B cell (primary cell): ENCODE measurements around the gene DYRK1A. TPM values are rescaled to one million over a fixed set of nuclear protein-coding genes. Genes with fewer than 3 reads are reported as not detected.

Source experiments
- ATAC-seq: fragments of 200-7000 bp; cut with Tn5 transposase; one replicate; pipeline ENCODE4 v1.10.0; 2021; ENCODE audit warnings: low read depth, mild to moderate bottlenecking, moderate number of reproducible peaks, moderate library complexity
- CTCF ChIA-PET: fragments of 350-600 bp; sonication (Branson Sonifier 250); formaldehyde crosslinking; loops from one replicate; lab custom pipeline; 2021; ENCODE audit warnings: antibody characterized with exemption, inconsistent platforms; lab: Charles Lee
- POLR2A ChIA-PET: fragments of 350-600 bp; sonication (Branson Sonifier 250); formaldehyde crosslinking; loops from one replicate; lab custom pipeline; 2021; ENCODE audit warnings: antibody characterized with exemption; lab: Charles Lee
- DNase-seq: peaks from one replicate; pipeline ENCODE4 v3.0.0; 2013
- H2AFZ ChIP-seq: 2 replicates; pipeline ENCODE4 v1.6.1; 2012; ENCODE audit warnings: mild to moderate bottlenecking, low read depth, low read length; ENCODE audit not compliant: insufficient read depth, poor library complexity, severe bottlenecking
- H3K27ac ChIP-seq, 2 donors: 1 replicate in 1 of 2; 2 replicates in 1 of 2; pipeline ENCODE4 v1.5.1; 2012 to 2013; ENCODE audit warnings: low read length in 2 of 2, mild to moderate bottlenecking in 2 of 2, moderate library complexity in 1 of 2
- H3K27me3 ChIP-seq, 4 experiments: fragments of 200-600 bp in 1 of 4; sonication (generic) in 1 of 4; replicated peaks in 1 of 4; 1 replicate in 2 of 4; 2 replicates in 2 of 4; pipeline versions ENCODE4 v1.6.1 to v1.7.0; 2013 to 2016; ENCODE audit warnings: low read length in 3 of 4, mild to moderate bottlenecking in 2 of 4, mixed read lengths in 1 of 4, moderate library complexity in 1 of 4; ENCODE audit not compliant: insufficient read depth in 4 of 4, control insufficient read depth in 3 of 4; ENCODE audit errors: control extremely low read depth in 1 of 4
- H3K36me3 ChIP-seq, 2 experiments: replicated peaks in 1 of 2; 1 replicate in 1 of 2; 2 replicates in 1 of 2; pipeline versions ENCODE4 v1.6.1 to v1.7.1; 2013; ENCODE audit warnings: low read length in 1 of 2; ENCODE audit not compliant: insufficient read depth in 2 of 2, control insufficient read depth in 1 of 2; ENCODE audit errors: control extremely low read depth in 1 of 2, extremely low read depth in 1 of 2
- H3K4me1 ChIP-seq, 2 donors: fragments of 200-600 bp in 1 of 2; sonication (generic) in 1 of 2; 1 replicate in 1 of 2; 2 replicates in 1 of 2; pipeline versions ENCODE4 v1.5.1 to v1.6.1; 2013 to 2017; ENCODE audit warnings: low read length in 2 of 2; ENCODE audit not compliant: control insufficient read depth in 2 of 2, insufficient read depth in 2 of 2
- H3K4me2 ChIP-seq: replicated peaks from 2 replicates; pipeline ENCODE3; 2012; ENCODE audit warnings: mild to moderate bottlenecking, low read depth, low read length; ENCODE audit not compliant: poor library complexity, severe bottlenecking
- H3K4me3 ChIP-seq, 5 experiments: fragments of 200-600 bp in 1 of 5; sonication (generic) in 1 of 5; 1 replicate in 3 of 5; 2 replicates in 2 of 5; pipeline versions ENCODE4 v1.5.1 to v1.7.0; 2011 to 2016; ENCODE audit warnings: low read length in 4 of 5, mild to moderate bottlenecking in 4 of 5, low read depth in 2 of 5, control low read depth in 1 of 5, moderate library complexity in 1 of 5; ENCODE audit not compliant: insufficient read depth in 1 of 5; ENCODE audit errors: control extremely low read depth in 1 of 5, extremely low read depth in 1 of 5
- H3K79me2 ChIP-seq: fragments of 200-600 bp; sonication (generic); one replicate; pipeline ENCODE4 v1.6.0; 2016; ENCODE audit warnings: low read length; ENCODE audit not compliant: control insufficient read depth, insufficient read depth
- H3K9ac ChIP-seq: fragments of 200-600 bp; sonication (generic); 2 replicates; pipeline ENCODE4 v1.6.1; 2017; ENCODE audit warnings: mild to moderate bottlenecking, low read length, moderate library complexity
- H3K9me3 ChIP-seq, 3 donors: one replicate each; pipeline versions ENCODE4 v1.6.1 to v1.7.1; 2013; ENCODE audit warnings: low read length in 2 of 3; ENCODE audit not compliant: control insufficient read depth in 2 of 3, insufficient read depth in 1 of 3; ENCODE audit errors: control extremely low read depth in 1 of 3
- H4K20me1 ChIP-seq: 2 replicates; pipeline ENCODE4 v1.6.0; 2012; ENCODE audit warnings: mild to moderate bottlenecking, low read length; ENCODE audit not compliant: insufficient read depth, control insufficient read depth, poor library complexity, severe bottlenecking
- H3K27ac Mint-ChIP-seq: one replicate; pipeline ENCODE4 v1.8.0; 2021; ENCODE audit warnings: mixed read lengths
- H3K27me3 Mint-ChIP-seq: one replicate; pipeline ENCODE4 v1.8.0; 2021; ENCODE audit warnings: mixed read lengths
- H3K4me1 Mint-ChIP-seq: one replicate; pipeline ENCODE4 v1.8.0; 2021; ENCODE audit warnings: mixed read lengths
- H3K4me3 Mint-ChIP-seq: one replicate; pipeline ENCODE4 v1.8.0; 2021; ENCODE audit warnings: mixed read lengths
- H3K9me3 Mint-ChIP-seq: one replicate; pipeline ENCODE4 v1.8.0; 2022; ENCODE audit warnings: mixed read lengths; ENCODE audit not compliant: insufficient read depth
- CTCF ChIP-seq: fragments of 200-600 bp; IDR thresholded peaks from one replicate; pipeline ENCODE4 v1.8.0; 2022; ENCODE audit warnings: antibody characterized with exemption, mild to moderate bottlenecking
- EZH2 ChIP-seq: IDR thresholded peaks from 2 replicates; pipeline ENCODE4 v1.6.1; 2012; ENCODE audit warnings: borderline replicate concordance, low read depth, mild to moderate bottlenecking, moderate library complexity, low read length; ENCODE audit not compliant: insufficient read depth, poor library complexity, severe bottlenecking
- WGBS: methylation state at CpG from one replicate; pipeline ENCODE4 v1.1.5; 2013; ENCODE audit warnings: missing lambda C conversion rate; ENCODE audit not compliant: insufficient coverage; 5-methylcytosine and 5-hydroxymethylcytosine counted together
- intact Hi-C: fragments of 100-400 bp; cut with micrococcal nuclease; formaldehyde crosslinking; loops from one replicate; pipeline ENCODE4 v1.10.0; 2022
- polyA plus RNA-seq: library from polyadenylated mRNA; depleted of rRNA; stranded (reverse); fragments of >200 nt; gene quantifications from 2 replicates; pipeline ENCODE4 v1.2.3, GENCODE V29; 2012
- total RNA-seq, 2 donors: library from RNA; stranded (reverse); fragments of 120-200 nt in 1 of 2; gene quantifications; 1 replicate in 1 of 2; 2 replicates in 1 of 2; pipeline versions ENCODE4 v1.2.3 to v1.2.4, GENCODE V29; 2013 to 2022

Gene DYRK1A
- total and polyA plus RNA-seq, 2 donors (not counting 1 experiment from before 2014, with no cell fraction given) = 46.6 to 147 TPM

- WGBS = 100% methylated on average over 1 of the region's 3 CpGs
- intact Hi-C loops = no loop called here
- no peaks in the 10 kb centered on the region for H3K9me3 Mint-ChIP-seq
Observed at GRCh38 chr21:37425001-37425400, 58.4 kb downstream of the DYRK1A start.

DNA sequence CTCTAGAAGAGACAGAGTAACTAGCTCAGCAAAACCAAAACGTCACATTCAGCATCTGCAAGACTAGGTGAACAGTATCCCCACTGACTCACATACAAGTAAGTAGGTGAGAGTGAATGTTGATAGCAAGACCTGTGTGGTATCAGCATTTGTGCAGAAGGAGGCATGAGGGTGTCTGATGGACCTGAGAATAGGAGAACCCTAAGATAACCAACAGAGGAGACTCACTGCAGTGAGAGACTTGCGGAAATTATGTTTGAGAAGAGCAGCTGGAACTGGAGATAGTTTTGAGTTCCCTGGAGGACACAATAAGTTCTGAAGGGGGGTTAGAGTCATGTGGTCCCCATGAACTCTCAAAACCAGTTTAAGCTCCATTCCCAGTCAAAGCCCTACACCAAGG lies 59.1 kb downstream of the DYRK1A start:
- Mint-ChIP-seq H3K9me3 (no peaks in the 10 kb centered on the region), H3K4me3 (no peak overlapping the region), H3K4me1 (peaks cover 41% of the 10 kb centered on the region), H3K27ac (no peak overlapping the region), H3K27me3 (no peaks in the 10 kb centered on the region)
- no peak overlapping the region for H3K4me3 ChIP-seq
- WGBS = 100% methylated on average over 1 of the region's 2 CpGs
- intact Hi-C loops = no loop called here
- POLR2A ChIA-PET = no interaction called here
- H3K36me3 ChIP-seq = peaks cover 29 to 34% of the 10 kb centered on the region in 2 experiments
- H3K4me2 ChIP-seq = no peak overlapping the region
- H3K9ac ChIP-seq = no peak overlapping the region
- TF ChIP-seq EZH2 (no peak), CTCF (no peak)
- H2AFZ ChIP-seq = no peak overlapping the region
- DNase-seq = no peak
- H3K9me3 ChIP-seq = peaks cover 0 to 1% (median 0%) of the 10 kb centered on the region in 3 donors
- H3K27me3 ChIP-seq = no peaks in the 10 kb centered on the region
- H3K27ac ChIP-seq = no peak overlapping the region
- H4K20me1 ChIP-seq = peaks cover 80% of the 10 kb centered on the region
- CTCF ChIA-PET = no interaction called here
- H3K4me1 ChIP-seq = peaks cover 6% of the 10 kb centered on the region in 2 donors
- peaks cover 95% of the 10 kb centered on the region for H3K79me2 ChIP-seq
- ATAC-seq = no peak

More at GRCh38 chr21:37425001-37425400, 58.4 kb downstream of the DYRK1A start:
- no peaks in the 10 kb centered on the region for H3K4me1 ChIP-seq
- H3K9ac ChIP-seq = no peak overlapping the region
- H3K27me3 Mint-ChIP-seq = no peaks in the 10 kb centered on the region
- H3K36me3 ChIP-seq = peaks cover 27 to 31% of the 10 kb centered on the region in 2 experiments
- H3K27ac Mint-ChIP-seq = no peak overlapping the region
- H3K4me2 ChIP-seq = no peak overlapping the region
- H4K20me1 ChIP-seq = peaks cover 80% of the 10 kb centered on the region
- DNase-seq (no peak), ATAC-seq (no peak)
- no peak overlapping the region for H2AFZ ChIP-seq
- peaks cover 95% of the 10 kb centered on the region for H3K79me2 ChIP-seq
- peaks cover 40% of the 10 kb centered on the region for H3K4me1 Mint-ChIP-seq
- H3K27me3 ChIP-seq = no peaks in the 10 kb centered on the region
- H3K9me3 ChIP-seq = peaks cover 0 to 1% (median 0%) of the 10 kb centered on the region in 3 donors
- H3K4me3 ChIP-seq = no peak overlapping the region
- ChIA-PET POLR2A (no interaction called here), CTCF (no interaction called here)
- TF ChIP-seq CTCF = no peak
- no peak for TF ChIP-seq EZH2
- no peak overlapping the region for H3K27ac ChIP-seq
- no peak overlapping the region for H3K4me3 Mint-ChIP-seq
